LNCAP (cell line): ENCODE results near the gene MYO1E.

Experiments
- CTCF ChIP-seq: fragments of 450-650 bp; IDR thresholded peaks from 2 replicates; pipeline ENCODE4 v1.5.1; 2017; ENCODE audit warnings: mild to moderate bottlenecking

The MYO1E gene

GRCh38 chr15:59294574-59295260, 78.0 kb downstream of the MYO1E start:
- TF ChIP-seq CTCF = no peak

- no peak for TF ChIP-seq CTCF
Observed at GRCh38 chr15:59292442-59293151, 80.1 kb downstream of the MYO1E start.

- TF ChIP-seq CTCF = no peak
Observed at GRCh38 chr15:59291213-59291549, 81.5 kb downstream of the MYO1E start.

- TF ChIP-seq CTCF = no peak
Observed at GRCh38 chr15:59290295-59291212, 82.1 kb downstream of the MYO1E start.

GRCh38 chr15:59289574-59289973, 83.1 kb downstream of the MYO1E start:
- TF ChIP-seq CTCF = no peak

- no peak for TF ChIP-seq CTCF
Observed at GRCh38 chr15:59283717-59284391, 88.8 kb downstream of the MYO1E start.
